HG02885 (cell line): ENCODE measurements around the gene OR6C76.
"Not testable (repeated sequence)": the region's sequence is repeated elsewhere in the genome, so short reads cannot be mapped to it uniquely, and the experiment has no call there.

Source experiments
- ATAC-seq: cut with Tn5 transposase; IDR thresholded peaks from one replicate; pipeline ENCODE4 v1.9.1; 2021; ENCODE audit warnings: mild to moderate bottlenecking; ENCODE audit not compliant: unreplicated experiment, poor library complexity

Gene OR6C76

DNA sequence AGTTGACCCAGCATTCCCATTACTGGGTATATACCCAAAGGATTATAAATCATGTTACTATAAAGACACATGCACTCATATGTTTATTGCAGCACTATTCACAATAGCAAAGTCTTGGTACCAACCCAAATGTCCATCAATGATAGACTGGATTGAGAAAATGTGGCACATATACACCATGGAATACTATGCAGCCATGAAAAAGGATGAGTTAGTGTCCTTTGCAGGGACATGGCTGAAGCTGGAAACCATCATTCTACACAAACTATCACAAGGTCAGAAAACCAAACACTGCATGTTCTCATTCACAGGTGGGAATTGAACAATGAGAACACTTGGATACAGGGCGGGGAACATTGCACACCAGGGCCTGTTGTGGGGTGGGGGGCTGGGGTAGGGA is 38.9 kb downstream of the OR6C76 start:
- not testable (repeated sequence) for ATAC-seq

DNA sequence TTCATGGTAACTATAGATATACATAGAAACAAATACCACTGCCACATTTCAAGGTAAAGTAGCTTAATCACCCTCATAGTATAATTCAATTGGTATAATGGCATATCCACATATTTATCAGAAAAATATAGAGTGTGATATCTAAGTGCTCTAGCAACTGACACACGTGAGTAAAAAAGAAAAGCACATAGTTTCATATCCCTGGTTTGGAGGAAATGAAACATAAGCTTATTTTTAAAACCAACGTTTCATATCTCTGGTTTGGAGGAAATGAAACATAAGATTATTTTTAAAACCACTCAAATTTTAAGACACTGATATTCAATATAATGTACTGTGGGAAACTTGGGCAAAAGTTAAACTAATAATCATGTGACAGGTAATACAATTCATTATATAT is 41.8 kb downstream of the OR6C76 start:
- ATAC-seq = peak; percentile 89

DNA sequence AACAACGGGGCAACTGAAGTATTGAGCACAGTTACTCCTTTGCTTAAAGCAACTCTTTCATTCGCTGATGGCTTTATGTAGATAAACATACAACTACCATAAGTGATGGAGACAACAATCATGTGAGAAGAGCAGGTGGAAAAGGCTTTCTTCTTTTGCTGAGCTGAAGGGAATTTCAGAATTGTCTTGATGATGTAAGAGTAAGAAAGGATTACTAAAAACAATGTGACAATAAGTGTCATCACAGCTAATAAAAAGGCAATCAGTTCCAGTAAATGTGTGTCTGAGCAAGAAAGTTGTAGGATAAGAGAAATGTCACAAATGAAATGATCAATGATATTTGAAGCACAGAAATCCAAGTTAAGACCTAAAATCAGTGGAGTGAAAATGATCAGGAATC is 43.2 kb downstream of the OR6C76 start:
- ATAC-seq = no peak

DNA sequence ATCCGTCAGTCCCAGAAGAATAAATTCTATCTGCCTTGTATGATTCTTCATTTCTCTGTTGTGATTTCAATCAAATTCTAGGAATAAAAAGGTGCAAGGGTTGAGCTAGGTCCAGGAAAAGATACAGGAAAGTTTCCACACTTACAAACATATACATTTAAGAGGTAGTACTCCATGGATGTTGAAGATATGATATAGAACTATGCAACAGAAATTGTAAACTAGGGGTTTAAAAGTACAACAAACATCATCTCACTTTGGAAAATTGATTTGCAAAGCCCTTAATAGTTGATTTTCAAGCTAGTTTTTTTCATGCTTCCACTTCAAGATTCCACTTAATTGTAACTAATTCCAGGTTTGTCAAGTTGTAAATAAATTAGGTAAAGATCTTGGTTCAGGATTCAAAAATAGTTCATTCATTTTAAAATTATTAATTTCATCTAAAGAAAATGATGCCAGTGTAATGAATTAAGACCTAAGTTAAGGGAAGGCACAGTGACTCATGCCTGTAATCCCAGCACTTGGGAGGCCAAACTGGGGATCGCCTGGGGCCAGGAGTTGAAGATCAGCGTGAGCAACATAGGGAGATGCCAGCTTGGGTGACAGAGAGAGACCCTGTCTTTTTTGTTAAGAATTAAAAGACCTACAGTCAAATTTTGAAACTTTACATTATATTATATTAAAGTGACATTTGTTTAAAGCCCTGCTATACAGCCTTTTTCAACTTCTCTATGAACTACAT is 44.2 kb downstream of the OR6C76 start, which contains the start of gene OR6C70:
TSS of gene OR6C70 (minus strand) at position 51 of the 742 bp plus-strand sequence. CDS start at position 51, 0 bp downstream.
- ATAC-seq = no peak

DNA sequence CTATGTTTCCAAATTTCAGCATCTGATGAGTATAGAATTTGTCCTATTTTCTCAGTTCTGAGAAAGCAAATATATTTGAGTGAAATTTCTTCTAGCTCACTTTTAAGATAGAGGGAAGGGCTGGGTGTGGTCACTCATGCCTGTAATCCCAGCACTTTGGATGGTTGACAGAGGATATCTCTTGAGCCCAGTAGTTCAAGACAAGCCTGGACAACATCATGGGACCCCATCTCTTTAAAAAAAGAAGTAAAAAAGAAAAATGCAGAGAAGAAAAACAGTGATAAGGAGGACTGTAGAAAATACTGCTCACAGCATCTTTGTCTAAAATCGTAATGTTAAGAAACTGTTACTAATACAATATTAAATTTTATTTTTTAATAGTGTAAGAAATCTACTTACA is 46.2 kb downstream of the OR6C76 start:
- ATAC-seq = no peak
